ENCODE data around the gene DMPK.

GRCh38 chr19:45745606-45746005, 36.7 kb downstream of the DMPK start:
- TF ChIP-seq, protein P1, sequence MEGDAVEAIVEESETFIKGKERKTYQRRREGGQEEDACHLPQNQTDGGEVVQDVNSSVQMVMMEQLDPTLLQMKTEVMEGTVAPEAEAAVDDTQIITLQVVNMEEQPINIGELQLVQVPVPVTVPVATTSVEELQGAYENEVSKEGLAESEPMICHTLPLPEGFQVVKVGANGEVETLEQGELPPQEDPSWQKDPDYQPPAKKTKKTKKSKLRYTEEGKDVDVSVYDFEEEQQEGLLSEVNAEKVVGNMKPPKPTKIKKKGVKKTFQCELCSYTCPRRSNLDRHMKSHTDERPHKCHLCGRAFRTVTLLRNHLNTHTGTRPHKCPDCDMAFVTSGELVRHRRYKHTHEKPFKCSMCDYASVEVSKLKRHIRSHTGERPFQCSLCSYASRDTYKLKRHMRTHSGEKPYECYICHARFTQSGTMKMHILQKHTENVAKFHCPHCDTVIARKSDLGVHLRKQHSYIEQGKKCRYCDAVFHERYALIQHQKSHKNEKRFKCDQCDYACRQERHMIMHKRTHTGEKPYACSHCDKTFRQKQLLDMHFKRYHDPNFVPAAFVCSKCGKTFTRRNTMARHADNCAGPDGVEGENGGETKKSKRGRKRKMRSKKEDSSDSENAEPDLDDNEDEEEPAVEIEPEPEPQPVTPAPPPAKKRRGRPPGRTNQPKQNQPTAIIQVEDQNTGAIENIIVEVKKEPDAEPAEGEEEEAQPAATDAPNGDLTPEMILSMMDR (IDR thresholded peaks at IDR 0.05): no peak
- TF ChIP-seq POLR2A (IDR thresholded peaks at IDR 0.05): no peak
